HepG2 (cell line): ENCODE data around the gene RBM6. TPM values are rescaled to one million over a fixed set of nuclear protein-coding genes. Genes with fewer than 3 reads are reported as not detected.
"Not testable (repeated sequence)": the region's sequence is repeated elsewhere in the genome, so short reads cannot be mapped to it uniquely, and the experiment has no call there.

Experiments used
- ATAC-seq: fragments of 200-7000 bp; cut with Tn5 transposase; 3 replicates; pipeline ENCODE4 v1.9.1; 2020; ENCODE audit warnings: mild to moderate bottlenecking, moderate library complexity
- BruUV-seq: library from RNA; stranded (reverse); fragments of 400-500 nt; replicated peaks from 2 replicates; lab custom pipeline; 2021; lab: Mats Ljungman, UMichigan
- CTCF ChIA-PET: fragments of 300-600 bp; formaldehyde crosslinking; extraction: SDS; loops from one replicate; lab custom pipeline; 2021; ENCODE audit warnings: low total read pairs, inconsistent platforms, low intra/inter-chr PET ratio; lab: Yijun Ruan, JAX
- POLR2A ChIA-PET: fragments of 350-600 bp; sonication (Branson Sonifier 250); formaldehyde crosslinking; loops from one replicate; lab custom pipeline; 2020; ENCODE audit warnings: antibody characterized with exemption, inconsistent platforms; lab: Yijun Ruan, JAX
- DNase-seq: peaks from one replicate; pipeline ENCODE4 v3.0.0-alpha.2; 2015; ENCODE audit warnings: low spot score
- FAIRE-seq: peaks from 3 replicates; lab custom pipeline; 2011; peaks lifted over from hg19 to GRCh38; lab: Jason Lieb, UNC
- H2AFZ ChIP-seq: one replicate; pipeline ENCODE4 v1.6.1; 2011; ENCODE audit warnings: low read length, inconsistent platforms
- H3K27ac ChIP-seq: fragments of 300-600 bp; 3 replicates; pipeline ENCODE4 v1.8.0; 2011; ENCODE audit warnings: mixed run types, mild to moderate bottlenecking, mixed read lengths, low read length, inconsistent platforms; ENCODE audit not compliant: insufficient read depth; ENCODE audit errors: extremely low read length
- H3K27me3 ChIP-seq, 2 experiments: fragments of 200-600 bp in 1 of 2; 2 replicates in 1 of 2; 3 replicates in 1 of 2; pipeline versions ENCODE4 v1.6.0 to v1.8.0; 2011; ENCODE audit warnings: low read length in 2 of 2, mild to moderate bottlenecking in 2 of 2, moderate library complexity in 2 of 2, inconsistent platforms in 1 of 2; ENCODE audit not compliant: insufficient read depth in 2 of 2, control insufficient read depth in 1 of 2
- H3K36me3 ChIP-seq, 2 experiments: fragments of 200-600 bp in 1 of 2; replicated peaks in 1 of 2; 2 replicates in 1 of 2; 3 replicates in 1 of 2; pipeline versions ENCODE4 v1.5.1 to v1.8.0; 2011; ENCODE audit warnings: low read length in 2 of 2, inconsistent platforms in 1 of 2; ENCODE audit not compliant: insufficient read depth in 2 of 2, control insufficient read depth in 1 of 2
- H3K4me1 ChIP-seq: 2 replicates; pipeline ENCODE4 v1.5.1; 2012; ENCODE audit warnings: low read length, inconsistent platforms; ENCODE audit not compliant: insufficient read depth
- H3K4me2 ChIP-seq: 2 replicates; pipeline ENCODE4 v1.6.0; 2011; ENCODE audit warnings: low read depth, low read length, inconsistent platforms
- H3K4me3 ChIP-seq, 3 experiments: fragments of 200-600 bp in 1 of 3; sonication (generic), shearing (Covaris generic) in 1 of 3; replicated peaks in 1 of 3; 2 replicates each; pipeline ENCODE4 v1.5.1; 2011 to 2016; ENCODE audit warnings: low read length in 3 of 3, inconsistent platforms in 2 of 3, low read depth in 2 of 3, mild to moderate bottlenecking in 2 of 3, control low read depth in 1 of 3, mixed read lengths in 1 of 3; ENCODE audit not compliant: insufficient read depth in 1 of 3
- H3K79me2 ChIP-seq: one replicate; pipeline ENCODE4 v1.6.1; 2011; ENCODE audit warnings: low read length, inconsistent platforms; ENCODE audit not compliant: insufficient read depth
- H3K9ac ChIP-seq: 2 replicates; pipeline ENCODE4 v1.6.0; 2011; ENCODE audit warnings: mild to moderate bottlenecking, low read depth, low read length, inconsistent platforms; ENCODE audit not compliant: insufficient read depth
- H3K9me3 ChIP-seq: 2 replicates; pipeline ENCODE4 v1.5.1; 2012; ENCODE audit warnings: mild to moderate bottlenecking, low read length
- H4K20me1 ChIP-seq: 2 replicates; pipeline ENCODE4 v1.6.0; 2011; ENCODE audit warnings: inconsistent platforms, mild to moderate bottlenecking, low read length, moderate library complexity; ENCODE audit not compliant: insufficient read depth
- HOXD1 ChIP-seq: sonication (generic); formaldehyde crosslinking; IDR thresholded peaks from 2 replicates; pipeline ENCODE4 v1.5.0; 2020; ENCODE audit warnings: missing genetic modification reagents
- NCOR1 ChIP-seq: fragments of 200-600 bp; sonication (generic); IDR thresholded peaks from 2 replicates; pipeline ENCODE4 v1.7.0; 2017; ENCODE audit warnings: antibody characterized with exemption, low read length, borderline replicate concordance
- ONECUT2 ChIP-seq: sonication (generic); formaldehyde crosslinking; IDR thresholded peaks from 2 replicates; pipeline ENCODE4 v1.4.0; 2020; ENCODE audit warnings: missing genetic modification reagents
- REPIN1 ChIP-seq: sonication (generic); formaldehyde crosslinking; IDR thresholded peaks from 2 replicates; pipeline ENCODE4 v1.8.0; 2022; ENCODE audit warnings: missing genetic modification reagents, low read depth, mild to moderate bottlenecking, borderline replicate concordance
- SRF ChIP-seq: IDR thresholded peaks from 2 replicates; pipeline ENCODE4 v1.6.1; 2011; ENCODE audit warnings: mild to moderate bottlenecking, low read depth, low read length, moderate library complexity
- ZNF30 ChIP-seq: sonication (generic); formaldehyde crosslinking; IDR thresholded peaks from 2 replicates; pipeline ENCODE4 v1.5.0; 2020; ENCODE audit warnings: mild to moderate bottlenecking, missing genetic modification reagents
- ZNF460 ChIP-seq: sonication (generic); formaldehyde crosslinking; IDR thresholded peaks from 2 replicates; pipeline ENCODE4 v1.5.1; 2020; ENCODE audit warnings: missing genetic modification reagents, mild to moderate bottlenecking, borderline replicate concordance
- ZNF616 ChIP-seq: sonication (generic); formaldehyde crosslinking; IDR thresholded peaks from 2 replicates; pipeline ENCODE4 v1.5.0; 2020; ENCODE audit warnings: low read depth, mild to moderate bottlenecking, missing genetic modification reagents
- WGBS: methylation state at CpG from one replicate; pipeline ENCODE4 v1.1.6; 2017; ENCODE audit warnings: low lambda C conversion rate; 5-methylcytosine and 5-hydroxymethylcytosine counted together
- in situ Hi-C: cut with HindIII; loops from 2 replicates; pipeline ENCODE4 v1.10.0; 2017; ENCODE audit warnings: low pct_unique_long_range_greater_than_20kb; ENCODE audit not compliant: extremely low pct_ligation_motif_present
- intact Hi-C: fragments of 100-400 bp; cut with micrococcal nuclease; formaldehyde crosslinking; loops from one replicate; pipeline ENCODE4 v1.10.0; 2022; ENCODE audit not compliant: unreplicated experiment
- polyA plus RNA-seq, 8 experiments: library from polyadenylated mRNA; depleted of rRNA in 3 of 8; stranded (reverse) in 7 of 8; unstranded in 1 of 8; fragments of >200 nt; fragmentation: Illumina TruSeq in 4 of 8; extraction: Trizol in 4 of 8; gene quantifications; 2 replicates each; pipeline versions ENCODE4 v1.2.1 to v1.2.3, GENCODE V29; 2011 to 2016; ENCODE audit warnings: low read depth in 4 of 8, missing spikeins in 1 of 8, mixed read lengths in 1 of 8; ENCODE audit not compliant: insufficient read depth in 1 of 8
- total RNA-seq, 5 experiments: library from RNA; depleted of rRNA; stranded (reverse); fragments of >200 nt; fragmentation: Illumina TruSeq; extraction: Trizol; gene quantifications; 2 replicates each; pipeline ENCODE4 v1.2.3, GENCODE V29; 2016; ENCODE audit warnings: low read depth in 1 of 5
- TF ChIP-seq, protein P1 (sequence below): sonication (generic); formaldehyde crosslinking; IDR thresholded peaks from 2 replicates; pipeline ENCODE4 v1.4.0; 2020; ENCODE audit warnings: missing genetic modification reagents

RBM6 gene
- total and polyA plus RNA-seq, 2 of the 13 experiments (the other 11 are each of a cell fraction or from before 2014, with no cell fraction given): 72.7 to 86.1 TPM

DNA sequence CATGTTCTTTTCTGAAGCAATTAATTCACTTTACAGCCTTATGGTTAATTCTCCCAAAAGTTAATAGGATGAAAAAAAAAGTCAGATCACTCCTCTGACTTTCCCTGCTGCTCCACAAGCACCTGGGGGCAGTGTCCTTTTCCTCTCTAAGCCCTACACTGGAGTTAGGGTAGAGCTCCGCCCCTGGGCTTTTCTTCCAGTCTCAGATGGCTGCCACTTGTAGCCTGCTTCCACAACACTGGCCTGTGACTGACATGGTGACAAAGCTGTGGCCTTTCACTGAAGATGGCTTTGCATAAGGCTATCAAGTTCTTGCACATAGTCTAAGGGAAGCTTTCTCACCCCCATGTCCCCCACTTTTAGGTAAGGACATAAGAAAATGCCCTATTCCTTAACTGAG is 9.0 kb upstream of the RBM6 start (continued):
- TF ChIP-seq ZNF30 (CRISPR knock-in tag): no peak
- TF ChIP-seq SRF: no peak
- no peak for TF ChIP-seq NCOR1
- no peak for TF ChIP-seq ZNF616 (CRISPR knock-in tag)
- TF ChIP-seq, protein P1, sequence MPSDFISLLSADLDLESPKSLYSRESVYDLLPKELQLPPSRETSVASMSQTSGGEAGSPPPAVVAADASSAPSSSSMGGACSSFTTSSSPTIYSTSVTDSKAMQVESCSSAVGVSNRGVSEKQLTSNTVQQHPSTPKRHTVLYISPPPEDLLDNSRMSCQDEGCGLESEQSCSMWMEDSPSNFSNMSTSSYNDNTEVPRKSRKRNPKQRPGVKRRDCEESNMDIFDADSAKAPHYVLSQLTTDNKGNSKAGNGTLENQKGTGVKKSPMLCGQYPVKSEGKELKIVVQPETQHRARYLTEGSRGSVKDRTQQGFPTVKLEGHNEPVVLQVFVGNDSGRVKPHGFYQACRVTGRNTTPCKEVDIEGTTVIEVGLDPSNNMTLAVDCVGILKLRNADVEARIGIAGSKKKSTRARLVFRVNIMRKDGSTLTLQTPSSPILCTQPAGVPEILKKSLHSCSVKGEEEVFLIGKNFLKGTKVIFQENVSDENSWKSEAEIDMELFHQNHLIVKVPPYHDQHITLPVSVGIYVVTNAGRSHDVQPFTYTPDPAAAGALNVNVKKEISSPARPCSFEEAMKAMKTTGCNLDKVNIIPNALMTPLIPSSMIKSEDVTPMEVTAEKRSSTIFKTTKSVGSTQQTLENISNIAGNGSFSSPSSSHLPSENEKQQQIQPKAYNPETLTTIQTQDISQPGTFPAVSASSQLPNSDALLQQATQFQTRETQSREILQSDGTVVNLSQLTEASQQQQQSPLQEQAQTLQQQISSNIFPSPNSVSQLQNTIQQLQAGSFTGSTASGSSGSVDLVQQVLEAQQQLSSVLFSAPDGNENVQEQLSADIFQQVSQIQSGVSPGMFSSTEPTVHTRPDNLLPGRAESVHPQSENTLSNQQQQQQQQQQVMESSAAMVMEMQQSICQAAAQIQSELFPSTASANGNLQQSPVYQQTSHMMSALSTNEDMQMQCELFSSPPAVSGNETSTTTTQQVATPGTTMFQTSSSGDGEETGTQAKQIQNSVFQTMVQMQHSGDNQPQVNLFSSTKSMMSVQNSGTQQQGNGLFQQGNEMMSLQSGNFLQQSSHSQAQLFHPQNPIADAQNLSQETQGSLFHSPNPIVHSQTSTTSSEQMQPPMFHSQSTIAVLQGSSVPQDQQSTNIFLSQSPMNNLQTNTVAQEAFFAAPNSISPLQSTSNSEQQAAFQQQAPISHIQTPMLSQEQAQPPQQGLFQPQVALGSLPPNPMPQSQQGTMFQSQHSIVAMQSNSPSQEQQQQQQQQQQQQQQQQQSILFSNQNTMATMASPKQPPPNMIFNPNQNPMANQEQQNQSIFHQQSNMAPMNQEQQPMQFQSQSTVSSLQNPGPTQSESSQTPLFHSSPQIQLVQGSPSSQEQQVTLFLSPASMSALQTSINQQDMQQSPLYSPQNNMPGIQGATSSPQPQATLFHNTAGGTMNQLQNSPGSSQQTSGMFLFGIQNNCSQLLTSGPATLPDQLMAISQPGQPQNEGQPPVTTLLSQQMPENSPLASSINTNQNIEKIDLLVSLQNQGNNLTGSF: no peak
- no peak for TF ChIP-seq HOXD1 (CRISPR knock-in tag)
- TF ChIP-seq REPIN1: no peak
- no peak for TF ChIP-seq ZNF460 (CRISPR knock-in tag)
- no peak for TF ChIP-seq ONECUT2 (CRISPR knock-in tag)
- TF ChIP-seq, all 625 proteins: peak for 13

DNA sequence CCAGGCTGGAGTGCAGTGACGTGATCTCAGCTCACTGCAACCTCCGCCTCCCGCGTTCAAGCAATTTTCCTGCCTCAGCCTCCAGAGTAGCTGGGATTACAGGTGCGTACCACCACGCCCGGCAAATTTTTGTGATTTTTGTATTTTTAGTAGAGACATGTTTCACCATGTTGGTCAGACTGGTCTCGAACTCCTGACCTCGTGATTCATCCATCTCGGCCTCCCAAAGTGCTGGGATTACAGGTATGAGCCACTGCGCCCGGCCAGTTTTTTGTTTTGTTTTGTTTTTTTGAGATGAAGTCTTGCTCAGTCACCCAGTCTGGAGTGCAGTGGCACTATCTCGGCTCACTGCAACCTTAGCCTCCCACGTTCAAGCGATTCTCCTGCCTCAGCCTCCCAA is 7.7 kb upstream of the RBM6 start:
- H2AFZ ChIP-seq, H3K36me3 ChIP-seq, CTCF ChIA-PET, H3K4me3 ChIP-seq, ATAC-seq, BruUV-seq, H3K79me2 ChIP-seq, in situ Hi-C loops, H3K4me2 ChIP-seq, DNase-seq, POLR2A ChIA-PET, H4K20me1 ChIP-seq, H3K9me3 ChIP-seq, intact Hi-C loops, H3K27ac ChIP-seq, FAIRE-seq, H3K9ac ChIP-seq, H3K27me3 ChIP-seq: not testable (repeated sequence)
- WGBS: 78% methylated on average over 15 of the region's 15 CpGs
- H3K4me1 ChIP-seq: peaks cover 34% of the 10 kb centered on the region
